IMR-90 (cell line): ENCODE measurements around the gene RBBP6. TPM values are rescaled to one million over a fixed set of nuclear protein-coding genes. Genes with fewer than 3 reads are reported as not detected.

Experiments
- ATAC-seq: fragments of 200-7000 bp; cut with Tn5 transposase; 2 replicates; pipeline ENCODE4 v1.9.1; 2020; ENCODE audit warnings: low read depth, mild to moderate bottlenecking, moderate library complexity
- BruUV-seq: library from RNA; stranded (reverse); fragments of 400-500 nt; replicated peaks from 2 replicates; lab custom pipeline; 2021; lab: Mats Ljungman, UMichigan
- CTCF ChIA-PET: fragments of 300-600 bp; formaldehyde crosslinking; extraction: SDS; loops from one replicate; lab custom pipeline; 2021; ENCODE audit warnings: antibody characterized with exemption; lab: Yijun Ruan, JAX
- POLR2A ChIA-PET: fragments of 300-600 bp; sonication (Branson Sonifier 250); formaldehyde crosslinking; loops from one replicate; lab custom pipeline; 2022; ENCODE audit warnings: antibody characterized with exemption; ENCODE audit not compliant: unreplicated experiment; lab: Charles Lee
- DNase-seq: peaks from one replicate; pipeline ENCODE4 v3.0.0; 2013
- H2AFZ ChIP-seq: replicated peaks from 2 replicates; pipeline ENCODE3; 2013; ENCODE audit warnings: low read length, mild to moderate bottlenecking; ENCODE audit not compliant: poor library complexity
- H2AK5ac ChIP-seq: 2 replicates; pipeline ENCODE4 v1.6.1; 2013; ENCODE audit warnings: low read depth, low read length, inconsistent platforms
- H2AK9ac ChIP-seq: replicated peaks from 2 replicates; pipeline ENCODE3; 2013; ENCODE audit warnings: mild to moderate bottlenecking, low read depth, low read length, moderate library complexity; ENCODE audit not compliant: poor library complexity
- H2BK120ac ChIP-seq: 2 replicates; pipeline ENCODE4 v1.6.1; 2013; ENCODE audit warnings: low read depth, low read length, inconsistent platforms
- H2BK15ac ChIP-seq: 3 replicates; pipeline ENCODE4 v1.6.1; 2013; ENCODE audit warnings: low read depth, low read length, inconsistent platforms
- H2BK20ac ChIP-seq: 2 replicates; pipeline ENCODE4 v1.6.1; 2013; ENCODE audit warnings: low read depth, mild to moderate bottlenecking, inconsistent platforms, low read length, moderate library complexity
- H2BK5ac ChIP-seq: 2 replicates; pipeline ENCODE4 v1.6.1; 2013; ENCODE audit warnings: mild to moderate bottlenecking, low read depth, low read length, inconsistent platforms; ENCODE audit not compliant: poor library complexity, severe bottlenecking
- H3K14ac ChIP-seq: replicated peaks from 2 replicates; pipeline ENCODE4 v1.6.1; 2013; ENCODE audit warnings: low read depth, low read length, inconsistent platforms
- H3K18ac ChIP-seq: 2 replicates; pipeline ENCODE4 v1.6.1; 2013; ENCODE audit warnings: low read depth, low read length, control low read depth
- H3K23ac ChIP-seq: 2 replicates; pipeline ENCODE4 v1.6.1; 2013; ENCODE audit warnings: low read depth, low read length, inconsistent platforms
- H3K27ac ChIP-seq: 2 replicates; pipeline ENCODE4 v1.5.1; 2013; ENCODE audit warnings: mild to moderate bottlenecking, control low read depth, low read length; ENCODE audit not compliant: insufficient read depth
- H3K27me3 ChIP-seq: 2 replicates; pipeline ENCODE4 v1.6.1; 2013; ENCODE audit warnings: low read length; ENCODE audit not compliant: control insufficient read depth, insufficient read depth
- H3K36me3 ChIP-seq: 2 replicates; pipeline ENCODE4 v1.6.1; 2013; ENCODE audit warnings: low read length, mixed read lengths; ENCODE audit not compliant: control insufficient read depth, insufficient read depth
- H3K4ac ChIP-seq: 2 replicates; pipeline ENCODE4 v1.6.1; 2013; ENCODE audit warnings: low read depth, low read length, inconsistent platforms
- H3K4me1 ChIP-seq: 2 replicates; pipeline ENCODE4 v1.6.1; 2013; ENCODE audit warnings: low read length, mixed read lengths; ENCODE audit not compliant: control insufficient read depth, insufficient read depth
- H3K4me2 ChIP-seq: 2 replicates; pipeline ENCODE4 v1.6.1; 2013; ENCODE audit warnings: low read depth, mild to moderate bottlenecking, control low read depth, low read length, moderate library complexity
- H3K4me3 ChIP-seq: 2 replicates; pipeline ENCODE4 v1.5.1; 2013; ENCODE audit warnings: low read depth, mild to moderate bottlenecking, control low read depth, low read length, moderate library complexity; ENCODE audit not compliant: insufficient read depth
- H3K56ac ChIP-seq: 2 replicates; pipeline ENCODE4 v1.6.1; 2013; ENCODE audit warnings: low read length, inconsistent platforms; ENCODE audit not compliant: insufficient read depth; ENCODE audit errors: extremely low read depth
- H3K79me1 ChIP-seq, 2 experiments: 2 replicates each; pipeline ENCODE4 v1.6.1; 2013; ENCODE audit warnings: low read length in 2 of 2, inconsistent platforms in 1 of 2, low read depth in 1 of 2
- H3K9ac ChIP-seq: 2 replicates; pipeline ENCODE4 v1.6.1; 2013; ENCODE audit warnings: low read depth, low read length, control low read depth
- H3K9me1 ChIP-seq: 2 replicates; pipeline ENCODE4 v1.6.1; 2013; ENCODE audit warnings: low read length, inconsistent platforms; ENCODE audit not compliant: insufficient read depth
- H3K9me3 ChIP-seq: 2 replicates; pipeline ENCODE4 v1.6.1; 2013; ENCODE audit warnings: low read length; ENCODE audit not compliant: control insufficient read depth, insufficient read depth
- H4K20me1 ChIP-seq: 2 replicates; pipeline ENCODE4 v1.6.1; 2013; ENCODE audit warnings: low read length, inconsistent platforms; ENCODE audit not compliant: insufficient read depth
- H4K5ac ChIP-seq: 2 replicates; pipeline ENCODE4 v1.6.1; 2013; ENCODE audit warnings: mild to moderate bottlenecking, low read depth, low read length, control low read depth
- H4K8ac ChIP-seq, 2 experiments: 2 replicates each; pipeline ENCODE4 v1.6.1; 2013; ENCODE audit warnings: low read depth in 2 of 2, low read length in 2 of 2, control low read depth in 1 of 2, inconsistent platforms in 1 of 2
- H4K91ac ChIP-seq: 2 replicates; pipeline ENCODE4 v1.6.1; 2013; ENCODE audit warnings: low read depth, low read length, inconsistent platforms; ENCODE audit not compliant: insufficient read depth
- BHLHE40 ChIP-seq: fragments of 150-350 bp; IDR thresholded peaks from 2 replicates; pipeline ENCODE4 v1.6.1; 2016; ENCODE audit warnings: mild to moderate bottlenecking, low read depth, low read length
- CEBPB ChIP-seq: IDR thresholded peaks from 2 replicates; pipeline ENCODE4 v1.6.1; 2012; ENCODE audit warnings: low read depth, low read length, improper control_type of control experiment
- CHD1 ChIP-seq: IDR thresholded peaks from 2 replicates; pipeline ENCODE4 v1.6.1; 2012; ENCODE audit warnings: low read depth, low read length, improper control_type of control experiment
- ELK1 ChIP-seq: fragments of 150-350 bp; IDR thresholded peaks from 2 replicates; pipeline ENCODE4 v1.6.1; 2016; ENCODE audit warnings: low read depth, mild to moderate bottlenecking, low read length, moderate library complexity, borderline replicate concordance
- MAFK ChIP-seq: IDR thresholded peaks from 2 replicates; pipeline ENCODE4 v1.6.1; 2012; ENCODE audit warnings: low read depth, low read length, improper control_type of control experiment
- MAZ ChIP-seq: IDR thresholded peaks from 2 replicates; pipeline ENCODE4 v1.6.1; 2012; ENCODE audit warnings: low read depth, mild to moderate bottlenecking, low read length, improper control_type of control experiment, moderate library complexity, borderline replicate concordance
- MXI1 ChIP-seq: IDR thresholded peaks from 2 replicates; pipeline ENCODE4 v1.6.1; 2012; ENCODE audit warnings: low read depth, mild to moderate bottlenecking, low read length, moderate library complexity, borderline replicate concordance
- NFE2L2 ChIP-seq: fragments of 150-350 bp; IDR thresholded peaks from 2 replicates; pipeline ENCODE4 v1.6.1; 2016; ENCODE audit warnings: low read depth, mild to moderate bottlenecking, low read length
- POLR2A ChIP-seq: IDR thresholded peaks from 2 replicates; pipeline ENCODE4 v1.6.1; 2012; ENCODE audit warnings: mild to moderate bottlenecking, low read depth, low read length
- RAD21 ChIP-seq: IDR thresholded peaks from 2 replicates; pipeline ENCODE4 v1.6.1; 2012; ENCODE audit warnings: low read length, improper control_type of control experiment
- RFX5 ChIP-seq: IDR thresholded peaks from 2 replicates; pipeline ENCODE4 v1.8.0; 2012; ENCODE audit warnings: low read depth, mild to moderate bottlenecking, low read length, moderate library complexity
- SMC3 ChIP-seq: fragments of 150-350 bp; IDR thresholded peaks from 2 replicates; pipeline ENCODE4 v1.6.1; 2016; ENCODE audit warnings: low read depth, mild to moderate bottlenecking, antibody characterized with exemption, low read length, moderate library complexity
- WGBS, 2 experiments: methylation state at CpG; one replicate each; pipeline versions ENCODE4 v1.1.5 to v1.1.7; 2013; ENCODE audit warnings: missing lambda C conversion rate in 2 of 2; ENCODE audit not compliant: insufficient read length in 1 of 2; ENCODE audit errors: extremely low coverage in 2 of 2; 5-methylcytosine and 5-hydroxymethylcytosine counted together
- dilution Hi-C: fragments of 300-500 bp; cut with HindIII; formaldehyde crosslinking; loops from one replicate; pipeline ENCODE4 v1.14.3; 2018; ENCODE audit warnings: low sequenced_read_pairs; ENCODE audit not compliant: unreplicated experiment
- in situ Hi-C: fragments of 300-500 bp; cut with MboI; formaldehyde crosslinking; loops from 3 replicates; pipeline ENCODE4 v1.14.3; 2019; ENCODE audit warnings: low sequenced_read_pairs, inconsistent platforms, mixed read lengths
- intact Hi-C: fragments of 100-400 bp; cut with micrococcal nuclease; formaldehyde crosslinking; loops from 2 replicates; pipeline ENCODE4 v1.10.0; 2022
- polyA plus RNA-seq, 3 experiments: library from polyadenylated mRNA; depleted of rRNA; stranded (reverse); fragments of >200 nt; gene quantifications; 2 replicates each; pipeline ENCODE4 v1.2.3, GENCODE V29; 2012; ENCODE audit warnings: low replicate concordance in 1 of 3
- total RNA-seq: library from RNA; depleted of rRNA; stranded (reverse); fragments of >200 nt; gene quantifications from 2 replicates; pipeline ENCODE4 v1.2.3, GENCODE V29; 2012
- TF ChIP-seq, protein P1 (sequence below): fragments of 150-350 bp; IDR thresholded peaks from 2 replicates; pipeline ENCODE4 v1.6.1; 2017; ENCODE audit warnings: mild to moderate bottlenecking, antibody characterized with exemption, low read length, low read depth
- TF ChIP-seq, protein P2 (sequence below): conservative IDR thresholded peaks from 2 replicates; pipeline ENCODE4 v1.5.1; 2012; ENCODE audit warnings: mild to moderate bottlenecking, low read depth, low read length, improper control_type of control experiment

RBBP6 gene
- total and polyA plus RNA-seq, 2 of the 4 experiments (the other 2 are of a cell fraction) = 7.2 to 17.8 TPM

GRCh38 chr16:24550295-24550694, 10.9 kb downstream of the RBBP6 start:
- CTCF ChIA-PET = interaction anchor here (0.6 to 1.1 kb wide), 2 partner anchors 9 to 33 kb away, joined by 4 to 6 read pairs; no protein-coding TSS in a partner anchor
- H3K36me3 ChIP-seq = peaks cover 13% of the 10 kb centered on the region
- in situ Hi-C loops = loop anchor here (25.0 kb wide), 1 partner anchor 387 kb away; no protein-coding TSS in a partner anchor

More at GRCh38 chr16:24550295-24550694, 10.9 kb downstream of the RBBP6 start:
- H3K27ac ChIP-seq = no peak overlapping the region
- H3K79me1 ChIP-seq = peaks cover 7 to 31% of the 10 kb centered on the region in 2 experiments
- no peak overlapping the region for H3K56ac ChIP-seq
- peaks cover 23% of the 10 kb centered on the region for H4K20me1 ChIP-seq
- no peak for ATAC-seq
- no CpG with 5 or more reads among the region's 1 CpG for WGBS, 2 experiments
- no peak overlapping the region for H2BK5ac ChIP-seq
- H4K91ac ChIP-seq = no peak overlapping the region
- no peak overlapping the region for H4K8ac ChIP-seq
- no TSS peak for BruUV-seq
- H2AK9ac ChIP-seq = no peak overlapping the region
- no peak overlapping the region for H3K9ac ChIP-seq
- H3K9me1 ChIP-seq = no peaks in the 10 kb centered on the region
- no peak overlapping the region for H2BK15ac ChIP-seq
- DNase-seq = no peak
- H3K4me1 ChIP-seq = 0 out of 2 replicates have a peak, but pooled peaks cover 1% of the 10 kb centered on the region
- intact Hi-C loops = no loop called here
- dilution Hi-C loops = loop anchor here (25.0 kb wide), 1 partner anchor 237 kb away; no protein-coding TSS in a partner anchor
- no peak overlapping the region for H3K4me2 ChIP-seq
- no peak overlapping the region for H3K4me3 ChIP-seq
- H3K4ac ChIP-seq = no peak overlapping the region
- H2AK5ac ChIP-seq = no peak overlapping the region
- H2BK20ac ChIP-seq = no peak overlapping the region
- no peak overlapping the region for H3K14ac ChIP-seq
- TF ChIP-seq, protein P1, sequence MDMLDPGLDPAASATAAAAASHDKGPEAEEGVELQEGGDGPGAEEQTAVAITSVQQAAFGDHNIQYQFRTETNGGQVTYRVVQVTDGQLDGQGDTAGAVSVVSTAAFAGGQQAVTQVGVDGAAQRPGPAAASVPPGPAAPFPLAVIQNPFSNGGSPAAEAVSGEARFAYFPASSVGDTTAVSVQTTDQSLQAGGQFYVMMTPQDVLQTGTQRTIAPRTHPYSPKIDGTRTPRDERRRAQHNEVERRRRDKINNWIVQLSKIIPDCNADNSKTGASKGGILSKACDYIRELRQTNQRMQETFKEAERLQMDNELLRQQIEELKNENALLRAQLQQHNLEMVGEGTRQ = no peak
- TF ChIP-seq POLR2A (no peak), ELK1 (no peak), SMC3 (no peak), CHD1 (no peak), CEBPB (no peak), RFX5 (no peak), NFE2L2 (no peak), MAFK (no peak), BHLHE40 (no peak), MAZ (no peak), RAD21 (no peak), MXI1 (no peak)
- TF ChIP-seq, protein P2, sequence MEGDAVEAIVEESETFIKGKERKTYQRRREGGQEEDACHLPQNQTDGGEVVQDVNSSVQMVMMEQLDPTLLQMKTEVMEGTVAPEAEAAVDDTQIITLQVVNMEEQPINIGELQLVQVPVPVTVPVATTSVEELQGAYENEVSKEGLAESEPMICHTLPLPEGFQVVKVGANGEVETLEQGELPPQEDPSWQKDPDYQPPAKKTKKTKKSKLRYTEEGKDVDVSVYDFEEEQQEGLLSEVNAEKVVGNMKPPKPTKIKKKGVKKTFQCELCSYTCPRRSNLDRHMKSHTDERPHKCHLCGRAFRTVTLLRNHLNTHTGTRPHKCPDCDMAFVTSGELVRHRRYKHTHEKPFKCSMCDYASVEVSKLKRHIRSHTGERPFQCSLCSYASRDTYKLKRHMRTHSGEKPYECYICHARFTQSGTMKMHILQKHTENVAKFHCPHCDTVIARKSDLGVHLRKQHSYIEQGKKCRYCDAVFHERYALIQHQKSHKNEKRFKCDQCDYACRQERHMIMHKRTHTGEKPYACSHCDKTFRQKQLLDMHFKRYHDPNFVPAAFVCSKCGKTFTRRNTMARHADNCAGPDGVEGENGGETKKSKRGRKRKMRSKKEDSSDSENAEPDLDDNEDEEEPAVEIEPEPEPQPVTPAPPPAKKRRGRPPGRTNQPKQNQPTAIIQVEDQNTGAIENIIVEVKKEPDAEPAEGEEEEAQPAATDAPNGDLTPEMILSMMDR = no peak
- H2BK120ac ChIP-seq = no peak overlapping the region
- H3K18ac ChIP-seq = no peak overlapping the region
- no peaks in the 10 kb centered on the region for H3K9me3 ChIP-seq
- POLR2A ChIA-PET = no interaction called here
- no peak overlapping the region for H4K5ac ChIP-seq
- no peak overlapping the region for H2AFZ ChIP-seq
- H3K23ac ChIP-seq = no peak overlapping the region
- H3K27me3 ChIP-seq = no peaks in the 10 kb centered on the region
